Mucosa of descending colon (tissue), 3 donors: Measurements from ENCODE around the gene PTPRN2. TPM values are rescaled to one million over a fixed set of nuclear protein-coding genes. Genes with fewer than 3 reads are reported as not detected.

Experiments
- ATAC-seq: fragments of 200-7000 bp; cut with Tn5 transposase; one replicate; pipeline ENCODE4 v1.9.1; 2020; ENCODE audit warnings: mild to moderate bottlenecking, moderate library complexity
- DNase-seq, 3 donors: peaks; one replicate each; pipeline ENCODE4 v3.0.0-alpha.2; 2020
- H3K36me3 ChIP-seq: fragments of 200-600 bp; one replicate; pipeline ENCODE4 v1.8.0; 2021; ENCODE audit warnings: low read depth, mild to moderate bottlenecking
- H3K4me1 ChIP-seq: fragments of 200-600 bp; one replicate; pipeline ENCODE4 v1.8.0; 2021; ENCODE audit warnings: low read depth, mild to moderate bottlenecking
- H3K4me3 ChIP-seq: fragments of 200-600 bp; one replicate; pipeline ENCODE4 v1.8.0; 2021; ENCODE audit warnings: mild to moderate bottlenecking
- H3K9me3 ChIP-seq: fragments of 200-600 bp; one replicate; pipeline ENCODE4 v1.8.0; 2021; ENCODE audit warnings: mild to moderate bottlenecking
- intact Hi-C, 2 donors: fragments of 100-400 bp; cut with DNase I in 1 of 2; cut with micrococcal nuclease in 1 of 2; formaldehyde crosslinking; loops; one replicate each; pipeline versions ENCODE4 v1.11.0 to v1.11.1; 2022; cut with DNase I, micrococcal nuclease
- total RNA-seq, 3 donors: library from RNA; stranded (reverse); fragmentation: NEBNext Ultra II Directional in 2 of 3; extraction: Animal tissue kit (Norgen Biotek cat#: 25700) in 2 of 3; gene quantifications; one replicate each; pipeline versions ENCODE4 v1.2.1 to v1.2.4, GENCODE V29; 2021 to 2023
- TF ChIP-seq, protein P1 (sequence below): fragments of 200-600 bp; IDR thresholded peaks from one replicate; pipeline ENCODE4 v1.8.0; 2022; ENCODE audit warnings: antibody characterized with exemption, mild to moderate bottlenecking
- donor health status: DM: no; HTN: no; CAD: no; lungs with moderate emphysema.
- donor health status: DM: no; HTN: no; CAD: no.
- donor health status: DM: no; HTN: yes; CAD: no.

PTPRN2 gene
- total RNA-seq, 3 donors from 2014 or later, result 12.5 to 28.0 (median 26.2) TPM

DNA sequence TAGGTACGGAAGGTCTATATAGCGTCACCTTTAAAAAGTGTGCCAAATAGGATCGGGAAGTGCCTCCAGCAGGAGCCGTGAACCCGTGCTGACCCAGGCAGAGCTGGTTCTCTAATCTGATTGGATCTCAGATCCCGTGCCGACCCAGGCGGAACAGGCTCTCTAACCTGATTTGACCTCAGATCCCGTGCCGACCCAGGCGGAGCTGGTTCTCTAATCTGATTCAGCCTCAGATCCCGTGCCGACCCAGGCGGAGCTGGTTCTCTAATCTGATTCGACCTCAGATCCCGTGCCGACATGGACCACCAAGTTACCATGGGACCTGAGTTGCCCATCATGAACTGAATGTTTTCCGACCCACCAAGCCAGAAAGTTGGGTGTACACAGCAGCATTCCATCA is 463.9 kb downstream of the PTPRN2 start:
- intact Hi-C loops, result no loop called here
- H3K4me3 ChIP-seq, result no peak overlapping the region
- TF ChIP-seq, protein P1, sequence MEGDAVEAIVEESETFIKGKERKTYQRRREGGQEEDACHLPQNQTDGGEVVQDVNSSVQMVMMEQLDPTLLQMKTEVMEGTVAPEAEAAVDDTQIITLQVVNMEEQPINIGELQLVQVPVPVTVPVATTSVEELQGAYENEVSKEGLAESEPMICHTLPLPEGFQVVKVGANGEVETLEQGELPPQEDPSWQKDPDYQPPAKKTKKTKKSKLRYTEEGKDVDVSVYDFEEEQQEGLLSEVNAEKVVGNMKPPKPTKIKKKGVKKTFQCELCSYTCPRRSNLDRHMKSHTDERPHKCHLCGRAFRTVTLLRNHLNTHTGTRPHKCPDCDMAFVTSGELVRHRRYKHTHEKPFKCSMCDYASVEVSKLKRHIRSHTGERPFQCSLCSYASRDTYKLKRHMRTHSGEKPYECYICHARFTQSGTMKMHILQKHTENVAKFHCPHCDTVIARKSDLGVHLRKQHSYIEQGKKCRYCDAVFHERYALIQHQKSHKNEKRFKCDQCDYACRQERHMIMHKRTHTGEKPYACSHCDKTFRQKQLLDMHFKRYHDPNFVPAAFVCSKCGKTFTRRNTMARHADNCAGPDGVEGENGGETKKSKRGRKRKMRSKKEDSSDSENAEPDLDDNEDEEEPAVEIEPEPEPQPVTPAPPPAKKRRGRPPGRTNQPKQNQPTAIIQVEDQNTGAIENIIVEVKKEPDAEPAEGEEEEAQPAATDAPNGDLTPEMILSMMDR, result no peak
- no peak for ATAC-seq
- DNase-seq, result no peak
- H3K36me3 ChIP-seq, result no peaks in the 10 kb centered on the region
- peaks cover 8% of the 10 kb centered on the region for H3K9me3 ChIP-seq
- H3K4me1 ChIP-seq, result no peaks in the 10 kb centered on the region

DNA sequence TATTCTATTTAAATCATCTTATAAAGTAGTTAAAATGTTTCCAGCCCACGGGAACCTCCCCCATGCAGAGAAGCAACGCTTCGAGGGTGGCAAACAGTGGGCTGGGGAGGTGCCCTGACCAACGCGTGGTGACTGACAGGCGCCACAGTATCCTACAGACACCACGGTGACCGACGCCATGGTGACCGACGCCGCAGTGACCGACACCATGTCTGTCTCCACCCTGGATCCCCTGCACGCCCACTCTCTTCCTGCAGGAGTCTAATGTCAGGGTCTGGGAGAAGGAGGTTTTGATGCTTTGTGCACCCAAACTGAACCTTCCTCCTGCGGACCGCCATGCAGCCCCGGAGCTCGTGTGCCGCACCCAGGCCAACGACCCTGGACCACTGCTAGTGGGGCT is 464.4 kb downstream of the PTPRN2 start:
- no peak overlapping the region for H3K4me3 ChIP-seq
- TF ChIP-seq, protein P1, result no peak
- ATAC-seq (no peak), DNase-seq (no peak)
- H3K36me3 ChIP-seq, result no peaks in the 10 kb centered on the region
- H3K9me3 ChIP-seq, result peaks cover 12% of the 10 kb centered on the region
- H3K4me1 ChIP-seq, result no peaks in the 10 kb centered on the region
- intact Hi-C loops, result no loop called here

DNA sequence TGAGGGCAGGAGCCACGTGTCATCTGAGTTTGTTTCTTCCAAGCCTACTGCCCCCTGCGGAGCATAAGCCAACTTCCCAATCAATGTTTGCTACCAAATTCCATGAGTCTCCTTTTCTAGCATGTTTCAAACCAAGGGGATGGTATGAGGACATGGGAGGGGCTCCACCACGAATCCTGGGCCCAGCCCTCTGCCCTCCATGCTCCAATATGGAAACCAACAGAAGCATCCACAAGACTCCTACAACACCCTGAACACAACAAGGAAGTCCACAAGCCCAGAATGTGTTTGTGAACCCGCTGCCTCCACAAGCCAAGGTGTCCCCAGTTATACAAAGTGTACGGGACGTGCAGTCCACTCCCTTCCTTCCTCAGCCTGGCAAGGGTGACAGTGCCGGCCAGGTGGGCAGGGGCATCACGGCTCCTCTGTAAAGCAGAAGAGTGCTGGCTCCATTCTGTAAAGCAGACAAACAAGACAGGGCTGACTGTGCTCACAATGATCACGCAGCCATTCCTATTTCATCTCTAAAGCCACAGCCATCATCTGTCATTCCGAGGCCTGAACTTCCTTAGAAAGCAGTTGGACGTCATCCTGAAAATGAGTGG is 466.1 kb downstream of the PTPRN2 start:
- H3K4me3 ChIP-seq, result no peak overlapping the region
- intact Hi-C loops, result no loop called here
- ATAC-seq, result no peak
- TF ChIP-seq, protein P1, result no peak
- peaks cover 27% of the 10 kb centered on the region for H3K9me3 ChIP-seq
- H3K4me1 ChIP-seq, result no peaks in the 10 kb centered on the region
- H3K36me3 ChIP-seq, result no peaks in the 10 kb centered on the region
- DNase-seq, result no peak

DNA sequence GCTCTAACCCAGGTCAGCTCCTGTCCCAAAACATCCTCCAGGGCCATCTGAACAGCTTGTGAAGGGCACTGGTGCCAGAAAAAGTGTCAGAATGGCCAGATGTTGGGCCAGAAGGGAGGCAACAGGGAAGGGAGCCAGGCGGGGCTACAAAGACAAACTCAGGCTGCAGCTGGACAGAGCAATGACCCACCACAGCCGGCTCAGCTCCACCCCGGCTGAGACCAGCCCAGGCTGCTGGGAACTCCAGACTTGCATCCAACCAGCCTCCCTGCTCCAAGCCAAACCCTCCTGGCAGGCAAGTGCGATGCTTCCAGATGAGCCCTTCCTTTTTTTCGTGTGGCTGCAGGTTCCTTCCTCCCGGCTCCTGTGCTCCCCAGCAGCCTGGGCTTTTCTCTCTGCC is 466.9 kb downstream of the PTPRN2 start:
- intact Hi-C loops, result no loop called here
- no peak overlapping the region for H3K4me3 ChIP-seq
- H3K36me3 ChIP-seq, result no peaks in the 10 kb centered on the region
- peaks cover 31% of the 10 kb centered on the region for H3K9me3 ChIP-seq
- no peaks in the 10 kb centered on the region for H3K4me1 ChIP-seq
- no peak for DNase-seq
- TF ChIP-seq, protein P1, result no peak
- ATAC-seq, result no peak

DNA sequence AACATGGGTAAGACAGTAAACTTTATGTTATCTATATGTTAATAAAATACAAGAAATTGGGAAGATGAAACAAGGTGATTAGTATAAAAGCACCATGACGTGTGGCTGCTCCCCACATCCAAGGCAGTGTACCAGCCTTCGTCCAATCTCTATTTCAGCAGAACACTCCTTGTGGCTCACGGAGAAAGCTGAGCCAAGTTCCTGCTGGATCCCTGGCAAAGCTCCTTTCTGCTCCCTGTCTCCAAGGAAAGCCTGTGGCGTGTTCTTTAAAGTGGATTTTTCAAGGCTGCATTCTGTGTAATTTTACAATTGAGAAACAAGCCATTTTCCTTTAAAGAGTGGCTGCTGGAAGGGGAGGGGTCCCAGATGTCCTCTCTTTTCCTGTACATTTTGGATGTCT is 467.3 kb downstream of the PTPRN2 start:
- TF ChIP-seq, protein P1, result no peak
- H3K4me1 ChIP-seq, result no peaks in the 10 kb centered on the region
- no peak overlapping the region for H3K4me3 ChIP-seq
- intact Hi-C loops, result no loop called here
- ATAC-seq (no peak), DNase-seq (no peak)
- H3K36me3 ChIP-seq, result no peaks in the 10 kb centered on the region
- peaks cover 31% of the 10 kb centered on the region for H3K9me3 ChIP-seq
